H9 (cell line): ENCODE results near the gene SDR39U1. TPM values are rescaled to one million over a fixed set of nuclear protein-coding genes. Genes with fewer than 3 reads are reported as not detected.
A peak's percentile ranks its signal among the peaks of the same experiment; 100 is the strongest.

Experiments used
- DNase-seq: peaks from one replicate; pipeline ENCODE4 v3.0.0-alpha.2; 2017
- H2AFZ ChIP-seq: one replicate; pipeline ENCODE4 v1.6.1; 2013; ENCODE audit warnings: mild to moderate bottlenecking, low read length, control low read depth, moderate library complexity
- H2AK5ac ChIP-seq: 2 replicates; pipeline ENCODE4 v1.6.1; 2013; ENCODE audit warnings: low read length, control low read depth, mixed read lengths; ENCODE audit not compliant: insufficient read length
- H2BK120ac ChIP-seq: one replicate; pipeline ENCODE4 v1.6.1; 2013; ENCODE audit warnings: low read depth, mild to moderate bottlenecking, low read length, control low read depth, inconsistent platforms; ENCODE audit not compliant: poor library complexity, severe bottlenecking
- H2BK12ac ChIP-seq: 2 replicates; pipeline ENCODE4 v1.6.1; 2013; ENCODE audit warnings: low read length, control low read depth, mixed read lengths, low read depth; ENCODE audit not compliant: insufficient read length
- H2BK15ac ChIP-seq: 2 replicates; pipeline ENCODE4 v1.6.1; 2013; ENCODE audit warnings: low read depth, low read length, control low read depth
- H2BK20ac ChIP-seq: one replicate; pipeline ENCODE4 v1.6.1; 2013; ENCODE audit warnings: low read depth, mild to moderate bottlenecking, low read length, control low read depth, inconsistent platforms; ENCODE audit not compliant: poor library complexity, severe bottlenecking
- H2BK5ac ChIP-seq: 2 replicates; pipeline ENCODE4 v1.6.1; 2013; ENCODE audit warnings: low read length, control low read depth, mixed read lengths; ENCODE audit not compliant: insufficient read length
- H3K14ac ChIP-seq: 2 replicates; pipeline ENCODE4 v1.6.1; 2013; ENCODE audit warnings: low read length, control low read depth; ENCODE audit not compliant: insufficient read depth
- H3K18ac ChIP-seq: 2 replicates; pipeline ENCODE4 v1.6.1; 2013; ENCODE audit warnings: low read depth, mild to moderate bottlenecking, mixed read lengths, low read length, control low read depth; ENCODE audit not compliant: insufficient read length
- H3K23ac ChIP-seq: 2 replicates; pipeline ENCODE4 v1.6.1; 2013; ENCODE audit warnings: low read length, control low read depth, mixed read lengths, low read depth; ENCODE audit not compliant: insufficient read length
- H3K23me2 ChIP-seq: 2 replicates; pipeline ENCODE4 v1.6.1; 2013; ENCODE audit warnings: low read depth, mild to moderate bottlenecking, mixed read lengths, low read length, control low read depth; ENCODE audit not compliant: insufficient read length, poor library complexity, severe bottlenecking
- H3K27ac ChIP-seq: 2 replicates; pipeline ENCODE4 v1.5.1; 2013; ENCODE audit warnings: low read length, control low read depth, mixed read lengths, low read depth; ENCODE audit not compliant: insufficient read length
- H3K27me3 ChIP-seq: 2 replicates; pipeline ENCODE4 v1.6.1; 2013; ENCODE audit warnings: low read length, control low read depth, inconsistent platforms; ENCODE audit not compliant: insufficient read depth
- H3K4ac ChIP-seq: 2 replicates; pipeline ENCODE4 v1.6.1; 2013; ENCODE audit warnings: low read depth, mild to moderate bottlenecking, control low read depth, inconsistent platforms, low read length, moderate library complexity
- H3K4me1 ChIP-seq: 2 replicates; pipeline ENCODE4 v1.6.1; 2013; ENCODE audit warnings: low read length, control low read depth, inconsistent platforms; ENCODE audit not compliant: insufficient read depth
- H3K4me2 ChIP-seq: 2 replicates; pipeline ENCODE4 v1.6.1; 2013; ENCODE audit warnings: low read length, control low read depth, mixed read lengths; ENCODE audit not compliant: insufficient read length, insufficient read depth
- H3K56ac ChIP-seq: 2 replicates; pipeline ENCODE4 v1.6.1; 2013; ENCODE audit warnings: low read depth, mild to moderate bottlenecking, mixed read lengths, low read length, control low read depth; ENCODE audit not compliant: insufficient read length
- H3K79me1 ChIP-seq: 2 replicates; pipeline ENCODE4 v1.6.1; 2013; ENCODE audit warnings: low read depth, mild to moderate bottlenecking, moderate library complexity, low read length, control low read depth, inconsistent platforms; ENCODE audit not compliant: insufficient read depth, poor library complexity, severe bottlenecking
- H3K79me2 ChIP-seq: 2 replicates; pipeline ENCODE4 v1.6.1; 2013; ENCODE audit warnings: low read length, control low read depth, inconsistent platforms; ENCODE audit not compliant: insufficient read depth
- H3K9ac ChIP-seq: 2 replicates; pipeline ENCODE4 v1.6.1; 2013; ENCODE audit warnings: low read length, control low read depth, mixed read lengths; ENCODE audit not compliant: insufficient read length; ENCODE audit errors: extremely low read depth
- H3K9me3 ChIP-seq: one replicate; pipeline ENCODE4 v1.6.1; 2013; ENCODE audit warnings: low read depth, low read length, inconsistent platforms; ENCODE audit not compliant: control insufficient read depth
- H3T11ph ChIP-seq: one replicate; pipeline ENCODE4 v1.6.1; 2013; ENCODE audit warnings: mild to moderate bottlenecking, low read length, control low read depth, inconsistent platforms
- H4K20me1 ChIP-seq: one replicate; pipeline ENCODE4 v1.6.1; 2013; ENCODE audit not compliant: control insufficient read depth, insufficient read length, insufficient read depth
- H4K5ac ChIP-seq: 2 replicates; pipeline ENCODE4 v1.6.1; 2013; ENCODE audit warnings: low read depth, mild to moderate bottlenecking, mixed read lengths, low read length, control low read depth; ENCODE audit not compliant: insufficient read length
- H4K8ac ChIP-seq: replicated peaks from 2 replicates; pipeline ENCODE4 v1.6.1; 2013; ENCODE audit warnings: low read length, control low read depth, mixed read lengths, low read depth; ENCODE audit not compliant: insufficient read length
- H4K91ac ChIP-seq: 2 replicates; pipeline ENCODE4 v1.6.1; 2013; ENCODE audit warnings: low read depth, mild to moderate bottlenecking, moderate library complexity, mixed read lengths, low read length, control low read depth; ENCODE audit not compliant: insufficient read length
- H3K27ac Mint-ChIP-seq, 3 experiments: 2 replicates in 2 of 3; 3 replicates in 1 of 3; pipeline ENCODE4 v1.8.0; 2020 to 2021; ENCODE audit warnings: mixed read lengths in 3 of 3, mild to moderate bottlenecking in 1 of 3, moderate library complexity in 1 of 3
- H3K27me3 Mint-ChIP-seq: 2 replicates; pipeline ENCODE4 v1.8.0; 2021; ENCODE audit warnings: low read depth, mild to moderate bottlenecking, moderate library complexity, mixed read lengths
- H3K36me3 Mint-ChIP-seq, 3 experiments: 2 replicates in 2 of 3; 3 replicates in 1 of 3; pipeline ENCODE4 v1.8.0; 2020 to 2021; ENCODE audit warnings: low read depth in 3 of 3, mixed read lengths in 3 of 3; ENCODE audit not compliant: insufficient read depth in 1 of 3
- H3K4me1 Mint-ChIP-seq, 2 experiments: 2 replicates each; pipeline ENCODE4 v1.8.0; 2020; ENCODE audit warnings: mixed read lengths in 2 of 2
- H3K4me3 Mint-ChIP-seq, 2 experiments: 2 replicates in 1 of 2; 3 replicates in 1 of 2; pipeline ENCODE4 v1.8.0; 2020 to 2021; ENCODE audit warnings: mild to moderate bottlenecking in 2 of 2, mixed read lengths in 2 of 2, moderate library complexity in 1 of 2
- H3K9me3 Mint-ChIP-seq, 2 experiments: 2 replicates in 1 of 2; 3 replicates in 1 of 2; pipeline ENCODE4 v1.8.0; 2020; ENCODE audit warnings: mild to moderate bottlenecking in 2 of 2, mixed read lengths in 2 of 2, moderate library complexity in 1 of 2
- WGBS: extraction: QIAGEN DNeasy Blood & Tissue Kit; methylation state at CpG from one replicate; pipeline ENCODE4 v1.1.7; 2013; ENCODE audit warnings: missing lambda C conversion rate, low lambda C conversion rate, mixed read lengths; ENCODE audit not compliant: insufficient read length; ENCODE audit errors: extremely low coverage; 5-methylcytosine and 5-hydroxymethylcytosine counted together
- total RNA-seq: library from RNA; stranded (reverse); gene quantifications from 2 replicates; pipeline ENCODE4 v1.2.1, GENCODE V29; 2021
- TF ChIP-seq, protein P1 (sequence below): fragments of 200-600 bp; sonication (generic); conservative IDR thresholded peaks from 3 replicates; pipeline ENCODE4 v1.8.0; 2021; ENCODE audit warnings: antibody characterized with exemption, mild to moderate bottlenecking

Gene SDR39U1
- total RNA-seq, 1 experiment from 2014 or later, result 56.2 TPM

DNA sequence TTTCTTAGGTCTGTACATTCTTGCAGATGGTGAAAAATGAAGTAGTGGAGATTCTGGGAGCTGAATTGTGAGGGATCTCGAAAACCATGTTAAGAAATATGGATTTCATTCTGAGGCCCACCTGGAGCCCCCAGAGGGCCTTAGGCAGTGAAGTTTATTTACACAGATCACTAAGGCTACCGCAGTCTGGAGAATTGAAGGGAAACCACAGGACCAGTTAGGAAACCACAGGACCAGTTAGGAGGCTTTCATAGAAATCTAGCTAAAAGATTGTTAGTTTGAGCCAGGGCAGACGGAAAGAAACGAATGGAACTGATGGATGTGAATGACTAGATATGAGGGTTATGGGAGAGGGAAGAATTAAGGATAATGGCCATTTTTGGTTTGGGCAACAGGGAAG, 20.3 kb downstream of the SDR39U1 start:
- Histone ChIP-seq H3K4me2 (no peak overlapping the region), H3K4me1 (no peaks in the 10 kb centered on the region; the same call in 1 of the 2 replicates), H3K56ac (no peak overlapping the region), H4K5ac (no peak overlapping the region), H3K9ac (no peak overlapping the region), H3K23ac (no peak overlapping the region), H3K18ac (no peak overlapping the region), H2AK5ac (no peak overlapping the region), H3K27ac (no peak overlapping the region), H3K23me2 (no peaks in the 10 kb centered on the region), H3T11ph (no peak overlapping the region), H3K27me3 (peaks cover 2% of the 10 kb centered on the region), H3K9me3 (no peaks in the 10 kb centered on the region), H3K14ac (no peak overlapping the region), H2BK15ac (no peak overlapping the region), H3K79me2 (no peaks in the 10 kb centered on the region), H2BK5ac (no peak overlapping the region), H2AFZ (no peak overlapping the region), H2BK12ac (no peak overlapping the region), H3K79me1 (no peaks in the 10 kb centered on the region), H4K8ac (no peak overlapping the region), H4K91ac (no peak overlapping the region), H4K20me1 (no peaks in the 10 kb centered on the region), H2BK120ac (no peak overlapping the region), H2BK20ac (no peak overlapping the region), H3K4ac (no peak overlapping the region)
- no peak overlapping the region for H3K4me3 Mint-ChIP-seq
- H3K9me3 Mint-ChIP-seq, result no peaks in the 10 kb centered on the region
- peaks cover 24% of the 10 kb centered on the region for H3K27me3 Mint-ChIP-seq
- no peak overlapping the region for H3K27ac Mint-ChIP-seq
- TF ChIP-seq, protein P1, sequence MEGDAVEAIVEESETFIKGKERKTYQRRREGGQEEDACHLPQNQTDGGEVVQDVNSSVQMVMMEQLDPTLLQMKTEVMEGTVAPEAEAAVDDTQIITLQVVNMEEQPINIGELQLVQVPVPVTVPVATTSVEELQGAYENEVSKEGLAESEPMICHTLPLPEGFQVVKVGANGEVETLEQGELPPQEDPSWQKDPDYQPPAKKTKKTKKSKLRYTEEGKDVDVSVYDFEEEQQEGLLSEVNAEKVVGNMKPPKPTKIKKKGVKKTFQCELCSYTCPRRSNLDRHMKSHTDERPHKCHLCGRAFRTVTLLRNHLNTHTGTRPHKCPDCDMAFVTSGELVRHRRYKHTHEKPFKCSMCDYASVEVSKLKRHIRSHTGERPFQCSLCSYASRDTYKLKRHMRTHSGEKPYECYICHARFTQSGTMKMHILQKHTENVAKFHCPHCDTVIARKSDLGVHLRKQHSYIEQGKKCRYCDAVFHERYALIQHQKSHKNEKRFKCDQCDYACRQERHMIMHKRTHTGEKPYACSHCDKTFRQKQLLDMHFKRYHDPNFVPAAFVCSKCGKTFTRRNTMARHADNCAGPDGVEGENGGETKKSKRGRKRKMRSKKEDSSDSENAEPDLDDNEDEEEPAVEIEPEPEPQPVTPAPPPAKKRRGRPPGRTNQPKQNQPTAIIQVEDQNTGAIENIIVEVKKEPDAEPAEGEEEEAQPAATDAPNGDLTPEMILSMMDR, result no peak
- peaks cover 7 to 8% of the 10 kb centered on the region in 2 experiments for H3K4me1 Mint-ChIP-seq
- peak; percentile 3 for DNase-seq
- no peaks in the 10 kb centered on the region for H3K36me3 Mint-ChIP-seq
- no CpG with 5 or more reads among the region's 4 CpGs for WGBS
